Keratinocyte (primary cell): ENCODE measurements around the gene FUBP1. TPM values are rescaled to one million over a fixed set of nuclear protein-coding genes. Genes with fewer than 3 reads are reported as not detected.

Experiments
- DNase-seq: peaks from one replicate; pipeline ENCODE4 v3.0.0-alpha.2; 2011; ENCODE audit warnings: low read depth, missing footprints, low spot score
- FAIRE-seq: peaks from 2 replicates; lab custom pipeline; 2011; peaks lifted over from hg19 to GRCh38; lab: Jason Lieb, UNC
- H2AFZ ChIP-seq: 2 replicates; pipeline ENCODE4 v1.6.0; 2012; ENCODE audit warnings: low read length, control low read depth, inconsistent platforms; ENCODE audit not compliant: control insufficient read depth
- H3K27ac ChIP-seq: 2 replicates; pipeline ENCODE4 v1.5.1; 2011; ENCODE audit warnings: low read length; ENCODE audit not compliant: control insufficient read depth, insufficient read depth
- H3K27me3 ChIP-seq: 3 replicates; pipeline ENCODE4 v1.6.0; 2011; ENCODE audit warnings: low read length; ENCODE audit not compliant: control insufficient read depth, insufficient read depth; ENCODE audit errors: extremely low read depth
- H3K36me3 ChIP-seq, 2 experiments: 2 replicates in 1 of 2; 3 replicates in 1 of 2; pipeline ENCODE4 v1.5.1; 2011; ENCODE audit warnings: low read length in 2 of 2, mild to moderate bottlenecking in 1 of 2; ENCODE audit not compliant: control insufficient read depth in 2 of 2, insufficient read depth in 2 of 2; ENCODE audit errors: extremely low read depth in 1 of 2
- H3K4me1 ChIP-seq: 3 replicates; pipeline ENCODE4 v1.5.1; 2011; ENCODE audit warnings: low read length; ENCODE audit not compliant: control insufficient read depth, insufficient read depth; ENCODE audit errors: extremely low read depth
- H3K4me2 ChIP-seq: 3 replicates; pipeline ENCODE4 v1.6.0; 2011; ENCODE audit warnings: low read depth, low read length; ENCODE audit not compliant: control insufficient read depth, insufficient read depth; ENCODE audit errors: extremely low read depth
- H3K4me3 ChIP-seq, 3 experiments: fragments of 200-600 bp in 1 of 3; sonication (generic) in 1 of 3; 2 replicates in 2 of 3; 3 replicates in 1 of 3; pipeline ENCODE4 v1.5.1; 2011 to 2016; ENCODE audit warnings: low read length in 3 of 3, mild to moderate bottlenecking in 3 of 3, control low read depth in 2 of 3, inconsistent platforms in 1 of 3, low read depth in 1 of 3, mixed read lengths in 1 of 3, mixed run types in 1 of 3, moderate library complexity in 1 of 3; ENCODE audit not compliant: control insufficient read depth in 2 of 3, insufficient read depth in 2 of 3; ENCODE audit errors: extremely low read depth in 1 of 3
- H3K79me2 ChIP-seq: 2 replicates; pipeline ENCODE4 v1.6.0; 2012; ENCODE audit warnings: low read length; ENCODE audit not compliant: control insufficient read depth, insufficient read depth
- H3K9ac ChIP-seq: 3 replicates; pipeline ENCODE4 v1.6.0; 2011; ENCODE audit warnings: low read length; ENCODE audit not compliant: control insufficient read depth, insufficient read depth; ENCODE audit errors: extremely low read depth
- H3K9me1 ChIP-seq: 3 replicates; pipeline ENCODE4 v1.6.0; 2011; ENCODE audit warnings: low read length; ENCODE audit not compliant: control insufficient read depth, insufficient read depth; ENCODE audit errors: extremely low read depth
- H3K9me3 ChIP-seq: 2 replicates; pipeline ENCODE4 v1.5.1; 2012; ENCODE audit warnings: low read depth, low read length; ENCODE audit not compliant: control insufficient read depth
- H4K20me1 ChIP-seq: 3 replicates; pipeline ENCODE4 v1.6.0; 2011; ENCODE audit warnings: low read length; ENCODE audit not compliant: control insufficient read depth, insufficient read depth; ENCODE audit errors: extremely low read depth
- EZH2 ChIP-seq: IDR thresholded peaks from one replicate; pipeline ENCODE4 v1.6.1; 2012; ENCODE audit warnings: inconsistent platforms, mild to moderate bottlenecking, low read length, moderate library complexity
- dilution Hi-C: fragments of 300-500 bp; cut with MboI; formaldehyde crosslinking; loops from one replicate; pipeline ENCODE4 v1.7.0; 2020; ENCODE audit warnings: low sequenced_read_pairs; ENCODE audit not compliant: extremely low pct_ligation_motif_present
- polyA plus RNA-seq, 5 experiments: library from polyadenylated mRNA; depleted of rRNA in 3 of 5; stranded (reverse) in 3 of 5; stranded (forward) in 1 of 5; unstranded in 1 of 5; fragments of >200 nt; gene quantifications; 1 replicate in 1 of 5; 2 replicates in 3 of 5; 3 replicates in 1 of 5; pipeline versions ENCODE4 v1.2.1 to v1.2.3, GENCODE V29; 2011 to 2012; ENCODE audit warnings: missing spikeins in 2 of 5, low read depth in 1 of 5, low replicate concordance in 1 of 5
- TF ChIP-seq, protein P1 (sequence below), 3 experiments: IDR thresholded peaks in 1 of 3; conservative IDR thresholded peaks in 1 of 3; optimal IDR thresholded peaks in 1 of 3; 2 replicates in 2 of 3; 3 replicates in 1 of 3; pipeline versions ENCODE3 to v1.5.1; 2011; ENCODE audit warnings: low read length in 3 of 3, mild to moderate bottlenecking in 3 of 3, moderate library complexity in 2 of 3, control low read depth in 1 of 3, inconsistent platforms in 1 of 3; ENCODE audit not compliant: insufficient read depth in 2 of 3; ENCODE audit errors: extremely low read depth in 1 of 3

FUBP1 gene
- polyA plus RNA-seq, 1 donor (not counting 4 experiments of a cell fraction or from before 2014, with no cell fraction given), result 137 TPM

DNA sequence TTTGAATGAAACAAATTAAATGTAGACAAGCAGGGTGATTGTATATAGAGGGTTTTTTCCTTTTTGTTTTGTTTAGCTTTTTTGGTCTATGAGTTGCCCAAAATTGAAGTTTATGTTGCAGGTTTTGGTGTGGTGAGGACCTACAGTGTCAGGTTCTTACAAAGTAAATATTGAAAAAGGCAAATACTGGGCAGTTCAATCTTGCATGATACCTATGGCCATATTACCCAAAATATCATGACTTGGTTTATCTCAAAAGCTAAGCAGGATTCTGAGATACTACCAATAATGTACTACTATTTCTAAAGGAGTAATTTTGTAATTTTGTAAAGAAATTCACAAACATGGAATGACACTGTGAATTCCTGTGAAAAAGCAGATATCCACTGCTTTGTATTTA lies 27.6 kb upstream of the FUBP1 start:
- H3K36me3 ChIP-seq, result no peaks in the 10 kb centered on the region
- H3K4me3 ChIP-seq, result peak overlapping the region in 2 of 3 experiments; percentile 53 to 67
- dilution Hi-C loops, result no loop called here
- H3K9ac ChIP-seq, result no peak overlapping the region
- no peaks in the 10 kb centered on the region for H4K20me1 ChIP-seq
- H3K27ac ChIP-seq, result no peak overlapping the region
- DNase-seq (no peak), FAIRE-seq (no peak)
- H3K4me1 ChIP-seq, result peaks cover 13% of the 10 kb centered on the region
- no peaks in the 10 kb centered on the region for H3K27me3 ChIP-seq
- H2AFZ ChIP-seq, result no peak overlapping the region
- H3K79me2 ChIP-seq, result peaks cover 18% of the 10 kb centered on the region
- H3K9me1 ChIP-seq, result no peaks in the 10 kb centered on the region
- TF ChIP-seq, protein P1, sequence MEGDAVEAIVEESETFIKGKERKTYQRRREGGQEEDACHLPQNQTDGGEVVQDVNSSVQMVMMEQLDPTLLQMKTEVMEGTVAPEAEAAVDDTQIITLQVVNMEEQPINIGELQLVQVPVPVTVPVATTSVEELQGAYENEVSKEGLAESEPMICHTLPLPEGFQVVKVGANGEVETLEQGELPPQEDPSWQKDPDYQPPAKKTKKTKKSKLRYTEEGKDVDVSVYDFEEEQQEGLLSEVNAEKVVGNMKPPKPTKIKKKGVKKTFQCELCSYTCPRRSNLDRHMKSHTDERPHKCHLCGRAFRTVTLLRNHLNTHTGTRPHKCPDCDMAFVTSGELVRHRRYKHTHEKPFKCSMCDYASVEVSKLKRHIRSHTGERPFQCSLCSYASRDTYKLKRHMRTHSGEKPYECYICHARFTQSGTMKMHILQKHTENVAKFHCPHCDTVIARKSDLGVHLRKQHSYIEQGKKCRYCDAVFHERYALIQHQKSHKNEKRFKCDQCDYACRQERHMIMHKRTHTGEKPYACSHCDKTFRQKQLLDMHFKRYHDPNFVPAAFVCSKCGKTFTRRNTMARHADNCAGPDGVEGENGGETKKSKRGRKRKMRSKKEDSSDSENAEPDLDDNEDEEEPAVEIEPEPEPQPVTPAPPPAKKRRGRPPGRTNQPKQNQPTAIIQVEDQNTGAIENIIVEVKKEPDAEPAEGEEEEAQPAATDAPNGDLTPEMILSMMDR (optimal IDR thresholded peaks at IDR 0.05 in 1 of 3, IDR thresholded peaks at IDR 0.05 in 1 of 3, conservative IDR thresholded peaks at IDR 0.05 in 1 of 3; ENCODE audit: extremely low read depth in 1 of 3, insufficient read depth in 2 of 3, low read length in 3 of 3), result no peak
- TF ChIP-seq EZH2, result no peak
- no peaks in the 10 kb centered on the region for H3K9me3 ChIP-seq
- H3K4me2 ChIP-seq, result peak overlapping the region; percentile 89

DNA sequence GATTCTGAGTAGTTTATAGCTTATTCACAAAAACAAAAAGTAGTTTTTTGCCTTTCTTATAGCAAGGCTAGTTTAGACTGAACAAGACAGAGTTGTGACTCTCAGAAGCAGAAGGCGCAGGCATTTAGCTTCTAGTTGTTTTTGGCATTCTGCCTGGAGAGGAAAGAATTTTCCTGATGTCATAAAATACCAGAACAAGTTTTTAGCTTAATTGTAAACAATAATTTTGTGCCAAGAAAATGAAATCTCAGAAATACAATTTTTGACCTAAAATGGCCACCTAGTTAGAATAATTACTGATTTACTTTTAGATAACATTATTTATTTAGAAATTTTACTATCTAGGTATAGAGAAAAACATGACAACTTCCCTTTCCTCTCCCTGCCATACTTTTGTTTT lies 26.9 kb upstream of the FUBP1 start:
- DNase-seq, result peak; percentile 21
- peak overlapping the region; percentile 88 for H3K9ac ChIP-seq

More for the DNA sequence above, 26.9 kb upstream of the FUBP1 start:
- dilution Hi-C loops, result no loop called here
- Histone ChIP-seq H3K27ac (peak overlapping the region; percentile 99), H4K20me1 (no peaks in the 10 kb centered on the region), H3K27me3 (no peaks in the 10 kb centered on the region), H3K4me1 (peaks cover 13% of the 10 kb centered on the region), H3K9me1 (no peaks in the 10 kb centered on the region), H3K4me2 (peak overlapping the region; percentile 89), H3K4me3 (peak overlapping the region; percentile 53 to 76 (median 67)), H3K9me3 (no peaks in the 10 kb centered on the region), H2AFZ (no peak overlapping the region), H3K79me2 (peaks cover 18% of the 10 kb centered on the region), H3K36me3 (no peaks in the 10 kb centered on the region)
- FAIRE-seq, result peak; percentile 59
- TF ChIP-seq, protein P1 (optimal IDR thresholded peaks at IDR 0.05 in 1 of 3, IDR thresholded peaks at IDR 0.05 in 1 of 3, conservative IDR thresholded peaks at IDR 0.05 in 1 of 3; ENCODE audit: extremely low read depth in 1 of 3, insufficient read depth in 2 of 3, low read length in 3 of 3), result no peak
- TF ChIP-seq EZH2, result no peak
